IMR-90 (cell line): ENCODE results near the gene ADARB2. TPM values are rescaled to one million over a fixed set of nuclear protein-coding genes. Genes with fewer than 3 reads are reported as not detected.

Experiments used
- ATAC-seq: fragments of 200-7000 bp; cut with Tn5 transposase; 2 replicates; pipeline ENCODE4 v1.9.1; 2020; ENCODE audit warnings: low read depth, mild to moderate bottlenecking, moderate library complexity
- BruUV-seq: library from RNA; stranded (reverse); fragments of 400-500 nt; replicated peaks from 2 replicates; lab custom pipeline; 2021; lab: Mats Ljungman, UMichigan
- CTCF ChIA-PET: fragments of 300-600 bp; formaldehyde crosslinking; extraction: SDS; loops from one replicate; lab custom pipeline; 2021; ENCODE audit warnings: antibody characterized with exemption; lab: Yijun Ruan, JAX
- POLR2A ChIA-PET: fragments of 300-600 bp; sonication (Branson Sonifier 250); formaldehyde crosslinking; loops from one replicate; lab custom pipeline; 2022; ENCODE audit warnings: antibody characterized with exemption; ENCODE audit not compliant: unreplicated experiment; lab: Charles Lee
- DNase-seq: peaks from one replicate; pipeline ENCODE4 v3.0.0; 2013
- H2AFZ ChIP-seq: replicated peaks from 2 replicates; pipeline ENCODE3; 2013; ENCODE audit warnings: low read length, mild to moderate bottlenecking; ENCODE audit not compliant: poor library complexity
- H2AK5ac ChIP-seq: 2 replicates; pipeline ENCODE4 v1.6.1; 2013; ENCODE audit warnings: low read depth, low read length, inconsistent platforms
- H2AK9ac ChIP-seq: replicated peaks from 2 replicates; pipeline ENCODE3; 2013; ENCODE audit warnings: mild to moderate bottlenecking, low read depth, low read length, moderate library complexity; ENCODE audit not compliant: poor library complexity
- H2BK120ac ChIP-seq: 2 replicates; pipeline ENCODE4 v1.6.1; 2013; ENCODE audit warnings: low read depth, low read length, inconsistent platforms
- H2BK15ac ChIP-seq: 3 replicates; pipeline ENCODE4 v1.6.1; 2013; ENCODE audit warnings: low read depth, low read length, inconsistent platforms
- H2BK20ac ChIP-seq: 2 replicates; pipeline ENCODE4 v1.6.1; 2013; ENCODE audit warnings: low read depth, mild to moderate bottlenecking, inconsistent platforms, low read length, moderate library complexity
- H2BK5ac ChIP-seq: 2 replicates; pipeline ENCODE4 v1.6.1; 2013; ENCODE audit warnings: mild to moderate bottlenecking, low read depth, low read length, inconsistent platforms; ENCODE audit not compliant: poor library complexity, severe bottlenecking
- H3K14ac ChIP-seq: replicated peaks from 2 replicates; pipeline ENCODE4 v1.6.1; 2013; ENCODE audit warnings: low read depth, low read length, inconsistent platforms
- H3K18ac ChIP-seq: 2 replicates; pipeline ENCODE4 v1.6.1; 2013; ENCODE audit warnings: low read depth, low read length, control low read depth
- H3K23ac ChIP-seq: 2 replicates; pipeline ENCODE4 v1.6.1; 2013; ENCODE audit warnings: low read depth, low read length, inconsistent platforms
- H3K27ac ChIP-seq: 2 replicates; pipeline ENCODE4 v1.5.1; 2013; ENCODE audit warnings: mild to moderate bottlenecking, control low read depth, low read length; ENCODE audit not compliant: insufficient read depth
- H3K27me3 ChIP-seq: 2 replicates; pipeline ENCODE4 v1.6.1; 2013; ENCODE audit warnings: low read length; ENCODE audit not compliant: control insufficient read depth, insufficient read depth
- H3K36me3 ChIP-seq: 2 replicates; pipeline ENCODE4 v1.6.1; 2013; ENCODE audit warnings: low read length, mixed read lengths; ENCODE audit not compliant: control insufficient read depth, insufficient read depth
- H3K4ac ChIP-seq: 2 replicates; pipeline ENCODE4 v1.6.1; 2013; ENCODE audit warnings: low read depth, low read length, inconsistent platforms
- H3K4me1 ChIP-seq: 2 replicates; pipeline ENCODE4 v1.6.1; 2013; ENCODE audit warnings: low read length, mixed read lengths; ENCODE audit not compliant: control insufficient read depth, insufficient read depth
- H3K4me2 ChIP-seq: 2 replicates; pipeline ENCODE4 v1.6.1; 2013; ENCODE audit warnings: low read depth, mild to moderate bottlenecking, control low read depth, low read length, moderate library complexity
- H3K4me3 ChIP-seq: 2 replicates; pipeline ENCODE4 v1.5.1; 2013; ENCODE audit warnings: low read depth, mild to moderate bottlenecking, control low read depth, low read length, moderate library complexity; ENCODE audit not compliant: insufficient read depth
- H3K56ac ChIP-seq: 2 replicates; pipeline ENCODE4 v1.6.1; 2013; ENCODE audit warnings: low read length, inconsistent platforms; ENCODE audit not compliant: insufficient read depth; ENCODE audit errors: extremely low read depth
- H3K79me1 ChIP-seq, 2 experiments: 2 replicates each; pipeline ENCODE4 v1.6.1; 2013; ENCODE audit warnings: low read length in 2 of 2, inconsistent platforms in 1 of 2, low read depth in 1 of 2
- H3K9ac ChIP-seq: 2 replicates; pipeline ENCODE4 v1.6.1; 2013; ENCODE audit warnings: low read depth, low read length, control low read depth
- H3K9me1 ChIP-seq: 2 replicates; pipeline ENCODE4 v1.6.1; 2013; ENCODE audit warnings: low read length, inconsistent platforms; ENCODE audit not compliant: insufficient read depth
- H3K9me3 ChIP-seq: 2 replicates; pipeline ENCODE4 v1.6.1; 2013; ENCODE audit warnings: low read length; ENCODE audit not compliant: control insufficient read depth, insufficient read depth
- H4K20me1 ChIP-seq: 2 replicates; pipeline ENCODE4 v1.6.1; 2013; ENCODE audit warnings: low read length, inconsistent platforms; ENCODE audit not compliant: insufficient read depth
- H4K5ac ChIP-seq: 2 replicates; pipeline ENCODE4 v1.6.1; 2013; ENCODE audit warnings: mild to moderate bottlenecking, low read depth, low read length, control low read depth
- H4K8ac ChIP-seq, 2 experiments: 2 replicates each; pipeline ENCODE4 v1.6.1; 2013; ENCODE audit warnings: low read depth in 2 of 2, low read length in 2 of 2, control low read depth in 1 of 2, inconsistent platforms in 1 of 2
- H4K91ac ChIP-seq: 2 replicates; pipeline ENCODE4 v1.6.1; 2013; ENCODE audit warnings: low read depth, low read length, inconsistent platforms; ENCODE audit not compliant: insufficient read depth
- CHD1 ChIP-seq: IDR thresholded peaks from 2 replicates; pipeline ENCODE4 v1.6.1; 2012; ENCODE audit warnings: low read depth, low read length, improper control_type of control experiment
- FOS ChIP-seq: fragments of 150-350 bp; IDR thresholded peaks from 2 replicates; pipeline ENCODE4 v1.6.1; 2016; ENCODE audit warnings: low read depth, low read length
- MAFK ChIP-seq: IDR thresholded peaks from 2 replicates; pipeline ENCODE4 v1.6.1; 2012; ENCODE audit warnings: low read depth, low read length, improper control_type of control experiment
- MAZ ChIP-seq: IDR thresholded peaks from 2 replicates; pipeline ENCODE4 v1.6.1; 2012; ENCODE audit warnings: low read depth, mild to moderate bottlenecking, low read length, improper control_type of control experiment, moderate library complexity, borderline replicate concordance
- MXI1 ChIP-seq: IDR thresholded peaks from 2 replicates; pipeline ENCODE4 v1.6.1; 2012; ENCODE audit warnings: low read depth, mild to moderate bottlenecking, low read length, moderate library complexity, borderline replicate concordance
- POLR2A ChIP-seq: IDR thresholded peaks from 2 replicates; pipeline ENCODE4 v1.6.1; 2012; ENCODE audit warnings: mild to moderate bottlenecking, low read depth, low read length
- RAD21 ChIP-seq: IDR thresholded peaks from 2 replicates; pipeline ENCODE4 v1.6.1; 2012; ENCODE audit warnings: low read length, improper control_type of control experiment
- RCOR1 ChIP-seq: IDR thresholded peaks from 2 replicates; pipeline ENCODE4 v1.6.1; 2012; ENCODE audit warnings: mild to moderate bottlenecking, low read length, improper control_type of control experiment; ENCODE audit not compliant: insufficient replicate concordance
- SMC3 ChIP-seq: fragments of 150-350 bp; IDR thresholded peaks from 2 replicates; pipeline ENCODE4 v1.6.1; 2016; ENCODE audit warnings: low read depth, mild to moderate bottlenecking, antibody characterized with exemption, low read length, moderate library complexity
- WGBS, 2 experiments: methylation state at CpG; one replicate each; pipeline versions ENCODE4 v1.1.5 to v1.1.7; 2013; ENCODE audit warnings: missing lambda C conversion rate in 2 of 2; ENCODE audit not compliant: insufficient read length in 1 of 2; ENCODE audit errors: extremely low coverage in 2 of 2; 5-methylcytosine and 5-hydroxymethylcytosine counted together
- dilution Hi-C: fragments of 300-500 bp; cut with HindIII; formaldehyde crosslinking; loops from one replicate; pipeline ENCODE4 v1.14.3; 2018; ENCODE audit warnings: low sequenced_read_pairs; ENCODE audit not compliant: unreplicated experiment
- in situ Hi-C: fragments of 300-500 bp; cut with MboI; formaldehyde crosslinking; loops from 3 replicates; pipeline ENCODE4 v1.14.3; 2019; ENCODE audit warnings: low sequenced_read_pairs, inconsistent platforms, mixed read lengths
- intact Hi-C: fragments of 100-400 bp; cut with micrococcal nuclease; formaldehyde crosslinking; loops from 2 replicates; pipeline ENCODE4 v1.10.0; 2022
- polyA plus RNA-seq, 3 experiments: library from polyadenylated mRNA; depleted of rRNA; stranded (reverse); fragments of >200 nt; gene quantifications; 2 replicates each; pipeline ENCODE4 v1.2.3, GENCODE V29; 2012; ENCODE audit warnings: low replicate concordance in 1 of 3
- total RNA-seq: library from RNA; depleted of rRNA; stranded (reverse); fragments of >200 nt; gene quantifications from 2 replicates; pipeline ENCODE4 v1.2.3, GENCODE V29; 2012

Gene ADARB2
- total and polyA plus RNA-seq, 2 of the 4 experiments (the other 2 are of a cell fraction): not detected

DNA sequence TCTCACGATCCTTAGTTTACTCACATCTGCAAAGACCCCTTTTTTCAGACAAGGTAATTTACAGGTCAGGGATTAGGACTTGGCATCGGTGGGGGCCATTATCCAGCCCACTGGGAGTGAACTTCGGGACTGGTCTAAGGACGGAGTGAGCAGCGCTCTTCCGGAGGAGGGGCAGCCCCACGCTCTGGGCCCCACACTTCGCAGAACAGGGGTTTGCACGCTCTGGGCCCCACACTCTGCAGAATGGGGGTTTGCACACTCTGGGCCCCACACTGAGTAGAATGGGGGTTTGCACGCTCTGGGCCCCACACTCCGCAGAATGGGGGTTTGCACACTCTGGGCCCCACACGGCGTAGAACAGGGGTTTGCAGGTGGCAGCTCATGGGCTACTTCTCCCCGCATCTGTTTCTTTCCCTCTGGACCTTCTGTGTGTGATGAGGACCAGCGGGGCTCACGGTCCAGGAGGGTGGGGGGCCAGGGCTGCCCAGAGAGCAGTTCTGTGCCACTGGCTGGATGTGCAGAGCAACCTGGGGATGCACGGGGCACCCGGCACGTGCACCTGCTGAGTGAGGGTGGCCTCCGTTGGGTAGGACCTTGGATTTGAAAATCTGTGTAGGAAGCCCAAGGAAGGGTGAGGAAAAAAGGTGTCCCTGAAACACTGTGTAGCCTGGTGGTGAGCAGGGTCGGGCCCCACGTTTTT lies 546.4 kb downstream of the ADARB2 start:
- dilution Hi-C loops: no loop called here
- Histone ChIP-seq H4K8ac (no peak overlapping the region), H3K4me1 (no peaks in the 10 kb centered on the region), H4K20me1 (no peaks in the 10 kb centered on the region), H3K4me3 (no peak overlapping the region), H4K5ac (no peak overlapping the region), H2BK20ac (no peak overlapping the region), H3K27me3 (no peaks in the 10 kb centered on the region), H3K36me3 (no peaks in the 10 kb centered on the region), H3K27ac (no peak overlapping the region), H4K91ac (no peak overlapping the region), H3K9me3 (no peaks in the 10 kb centered on the region; the same call in 1 of the 2 replicates), H2AK5ac (no peak overlapping the region), H2BK15ac (no peak overlapping the region), H2AFZ (no peak overlapping the region), H3K9ac (no peak overlapping the region), H3K4ac (no peak overlapping the region), H3K79me1 (no peaks in the 10 kb centered on the region), H3K18ac (no peak overlapping the region), H3K9me1 (no peaks in the 10 kb centered on the region), H2AK9ac (no peak overlapping the region), H3K4me2 (no peak overlapping the region), H2BK120ac (no peak overlapping the region), H3K14ac (no peak overlapping the region), H3K23ac (no peak overlapping the region), H2BK5ac (no peak overlapping the region), H3K56ac (no peak overlapping the region)
- CTCF ChIA-PET: no interaction called here
- no peak for TF ChIP-seq MXI1
- TF ChIP-seq POLR2A: no peak
- no peak for TF ChIP-seq FOS
- TF ChIP-seq SMC3: no peak
- TF ChIP-seq RCOR1: no peak
- TF ChIP-seq RAD21: no peak
- TF ChIP-seq CHD1: no peak
- no peak for TF ChIP-seq MAFK
- no peak for TF ChIP-seq MAZ
- intact Hi-C loops: no loop called here
- no peak for DNase-seq
- ATAC-seq: no peak
- 67% methylated on average over 7 of the region's 22 CpGs; no CpG with 5 or more reads in 1 of the 2 experiments for WGBS, 2 experiments
- POLR2A ChIA-PET: no interaction called here
- in situ Hi-C loops: no loop called here
- no TSS peak for BruUV-seq
